ENCODE results near the gene LRRC34. TPM values are rescaled to one million over a fixed set of nuclear protein-coding genes. Genes with fewer than 3 reads are reported as not detected.

Gene LRRC34
- total RNA-seq, 2 donors from 2014 or later, result 4.5 to 5.1 TPM

DNA sequence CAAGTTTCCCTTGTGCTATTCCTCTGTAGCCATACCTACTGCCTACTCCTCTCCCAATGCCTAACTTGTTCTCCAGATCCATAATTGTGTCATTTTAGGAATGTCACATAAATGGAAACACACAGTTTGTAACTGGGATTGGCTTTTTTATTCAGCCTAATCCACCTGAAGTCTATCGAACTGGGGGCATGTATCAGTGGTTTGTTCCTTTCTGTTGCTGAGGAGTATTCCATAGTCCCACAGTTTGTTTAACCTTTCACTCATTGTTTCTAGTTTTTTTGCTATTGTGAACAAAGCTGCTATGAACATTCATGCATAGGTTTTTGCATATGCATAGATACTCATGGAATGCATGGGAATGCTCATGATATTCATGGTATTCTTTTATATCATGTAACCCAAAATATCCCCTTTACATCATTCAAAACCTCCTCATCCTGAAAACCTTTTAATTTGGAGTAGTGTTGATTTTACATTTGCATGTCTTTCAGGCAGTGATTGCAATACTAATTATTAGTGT lies 25.9 kb upstream of the LRRC34 start:
- no peak for ATAC-seq (ENCODE audit: insufficient number of reproducible peaks, low FRiP score, low read depth)
- TF ChIP-seq, protein P1, sequence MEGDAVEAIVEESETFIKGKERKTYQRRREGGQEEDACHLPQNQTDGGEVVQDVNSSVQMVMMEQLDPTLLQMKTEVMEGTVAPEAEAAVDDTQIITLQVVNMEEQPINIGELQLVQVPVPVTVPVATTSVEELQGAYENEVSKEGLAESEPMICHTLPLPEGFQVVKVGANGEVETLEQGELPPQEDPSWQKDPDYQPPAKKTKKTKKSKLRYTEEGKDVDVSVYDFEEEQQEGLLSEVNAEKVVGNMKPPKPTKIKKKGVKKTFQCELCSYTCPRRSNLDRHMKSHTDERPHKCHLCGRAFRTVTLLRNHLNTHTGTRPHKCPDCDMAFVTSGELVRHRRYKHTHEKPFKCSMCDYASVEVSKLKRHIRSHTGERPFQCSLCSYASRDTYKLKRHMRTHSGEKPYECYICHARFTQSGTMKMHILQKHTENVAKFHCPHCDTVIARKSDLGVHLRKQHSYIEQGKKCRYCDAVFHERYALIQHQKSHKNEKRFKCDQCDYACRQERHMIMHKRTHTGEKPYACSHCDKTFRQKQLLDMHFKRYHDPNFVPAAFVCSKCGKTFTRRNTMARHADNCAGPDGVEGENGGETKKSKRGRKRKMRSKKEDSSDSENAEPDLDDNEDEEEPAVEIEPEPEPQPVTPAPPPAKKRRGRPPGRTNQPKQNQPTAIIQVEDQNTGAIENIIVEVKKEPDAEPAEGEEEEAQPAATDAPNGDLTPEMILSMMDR (IDR thresholded peaks at IDR 0.05), result no peak
- Histone ChIP-seq H3K4me3 (no peak overlapping the region), H3K27me3 (replicated peaks; ENCODE audit: insufficient read depth) (no peaks in the 10 kb centered on the region), H3K36me3 (no peaks in the 10 kb centered on the region), H3K27ac (no peak overlapping the region), H3K4me1 (ENCODE audit: control insufficient read depth in 1 of 2, low read depth in 2 of 2) (no peaks in the 10 kb centered on the region), H3K9me3 (no peaks in the 10 kb centered on the region)
- DNase-seq (ENCODE audit: low spot score), result no peak

DNA sequence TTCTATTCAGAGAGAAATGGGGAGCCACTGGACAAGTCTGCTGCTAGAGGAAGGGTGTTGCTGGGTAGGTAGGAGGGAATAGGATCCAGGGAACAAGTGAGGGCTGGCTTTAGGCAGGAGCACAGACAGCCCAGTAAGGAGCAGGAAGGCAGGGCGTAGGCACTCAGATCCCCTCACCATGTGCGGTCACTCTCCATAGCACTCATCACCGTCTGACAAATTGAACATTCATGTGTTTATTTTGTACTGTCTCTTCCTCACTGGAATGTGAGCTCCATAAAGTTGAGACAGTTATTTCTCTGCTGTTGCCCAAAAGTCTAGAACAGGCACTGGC lies 24.2 kb upstream of the LRRC34 start:
- ATAC-seq (ENCODE audit: insufficient number of reproducible peaks, low FRiP score, low read depth), result no peak
- H3K27ac ChIP-seq, result no peak overlapping the region
- no peaks in the 10 kb centered on the region for H3K9me3 ChIP-seq
- no peaks in the 10 kb centered on the region for H3K4me1 ChIP-seq (ENCODE audit: control insufficient read depth in 1 of 2, low read depth in 2 of 2)
- no peak overlapping the region for H3K4me3 ChIP-seq
- no peaks in the 10 kb centered on the region for H3K36me3 ChIP-seq
- H3K27me3 ChIP-seq (replicated peaks; ENCODE audit: insufficient read depth), result no peaks in the 10 kb centered on the region
- TF ChIP-seq, protein P1 (IDR thresholded peaks at IDR 0.05), result no peak
- no peak for DNase-seq (ENCODE audit: low spot score)

DNA sequence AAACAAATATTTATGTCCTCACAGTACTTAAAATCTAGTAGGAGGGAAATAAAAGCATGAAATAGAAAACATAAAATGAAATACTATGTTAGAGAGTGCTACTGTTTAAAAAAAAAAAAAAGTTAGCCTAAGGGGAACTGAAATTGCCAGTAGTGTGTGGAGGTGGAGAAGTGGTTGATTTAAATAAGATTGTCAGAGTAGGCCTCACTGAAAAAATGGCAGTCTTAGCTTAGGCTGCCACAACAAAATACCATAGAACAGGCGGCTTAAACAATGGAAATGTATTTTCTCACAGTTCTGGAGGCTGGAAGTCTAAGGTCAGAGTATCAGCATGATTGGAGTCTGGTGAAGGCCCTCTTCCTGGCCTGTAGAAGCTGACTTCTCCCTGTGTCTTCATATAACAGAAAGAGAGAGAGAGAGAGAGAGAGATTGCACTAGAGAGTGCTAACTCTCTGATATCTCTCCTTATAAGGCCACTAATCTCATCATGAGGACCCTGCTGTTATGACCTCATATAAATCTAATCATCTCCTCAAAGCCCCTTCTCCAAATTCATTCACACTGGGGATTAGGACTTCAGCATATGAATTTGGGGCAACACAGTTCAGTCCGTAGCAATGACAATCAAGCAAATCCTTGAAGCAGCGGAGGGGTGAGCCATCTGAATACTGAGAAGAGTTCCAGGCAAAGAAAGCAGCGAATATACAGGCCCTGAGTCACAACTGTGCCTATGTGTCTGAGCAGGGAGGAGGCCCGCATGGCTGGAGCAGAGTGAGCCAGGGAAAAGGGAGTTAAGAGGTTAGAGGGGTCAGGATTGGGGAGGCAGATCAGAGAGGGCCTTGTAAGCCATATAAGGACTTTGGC lies 23.6 kb upstream of the LRRC34 start:
- Histone ChIP-seq H3K9me3 (no peaks in the 10 kb centered on the region), H3K4me1 (ENCODE audit: control insufficient read depth in 1 of 2, low read depth in 2 of 2) (no peaks in the 10 kb centered on the region), H3K4me3 (no peak overlapping the region), H3K27me3 (replicated peaks; ENCODE audit: insufficient read depth) (no peaks in the 10 kb centered on the region), H3K27ac (no peak overlapping the region), H3K36me3 (no peaks in the 10 kb centered on the region)
- DNase-seq (ENCODE audit: low spot score) (no peak), ATAC-seq (ENCODE audit: insufficient number of reproducible peaks, low FRiP score, low read depth) (no peak)
- TF ChIP-seq, protein P1 (IDR thresholded peaks at IDR 0.05), result no peak

DNA sequence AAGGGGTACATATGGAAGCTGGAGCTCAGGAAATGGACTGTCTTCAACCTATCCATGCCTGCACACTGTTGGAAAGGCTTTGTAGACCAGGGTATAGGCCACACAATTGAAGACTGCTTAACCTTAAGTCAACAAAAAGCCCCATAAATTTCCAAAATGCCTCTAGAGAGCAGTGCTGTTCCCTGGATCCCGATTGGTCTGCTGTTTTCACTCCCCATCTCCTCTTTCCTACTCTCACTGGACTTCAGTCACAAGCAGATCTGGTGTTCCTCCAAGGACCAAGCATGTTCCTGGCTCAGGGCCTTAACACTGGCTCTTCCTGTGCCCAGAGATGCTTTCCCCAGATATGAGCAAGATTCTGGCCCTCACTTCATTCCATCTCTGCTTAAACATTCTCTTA lies 22.8 kb upstream of the LRRC34 start:
- TF ChIP-seq, protein P1 (IDR thresholded peaks at IDR 0.05), result no peak
- Histone ChIP-seq H3K9me3 (no peaks in the 10 kb centered on the region), H3K27ac (no peak overlapping the region), H3K4me3 (no peak overlapping the region), H3K27me3 (replicated peaks; ENCODE audit: insufficient read depth) (no peaks in the 10 kb centered on the region), H3K36me3 (no peaks in the 10 kb centered on the region), H3K4me1 (ENCODE audit: control insufficient read depth in 1 of 2, low read depth in 2 of 2) (no peaks in the 10 kb centered on the region)
- ATAC-seq (ENCODE audit: insufficient number of reproducible peaks, low FRiP score, low read depth) (no peak), DNase-seq (ENCODE audit: low spot score) (no peak)

DNA sequence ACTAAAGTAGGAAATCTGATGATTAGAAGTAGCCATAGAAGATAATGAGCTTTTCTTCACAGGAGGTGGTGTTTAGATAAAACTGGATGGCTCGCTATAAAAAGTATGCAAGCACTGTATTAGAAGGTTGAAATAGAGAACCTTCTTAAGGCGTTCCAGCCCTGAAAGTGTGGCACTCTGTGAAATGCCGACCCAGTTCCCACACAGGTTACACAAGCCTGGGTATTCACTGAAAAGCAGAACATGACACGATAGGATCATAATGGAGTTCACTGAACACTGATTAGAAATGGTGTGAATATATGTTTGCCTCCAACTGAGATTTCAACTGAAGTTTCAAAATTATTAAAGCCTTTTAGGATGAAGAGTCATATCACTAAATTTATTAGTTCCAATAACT lies 15.0 kb upstream of the LRRC34 start:
- H3K27ac ChIP-seq, result no peak overlapping the region
- TF ChIP-seq, protein P1 (IDR thresholded peaks at IDR 0.05), result no peak
- H3K36me3 ChIP-seq, result no peaks in the 10 kb centered on the region
- H3K9me3 ChIP-seq, result no peaks in the 10 kb centered on the region
- DNase-seq (ENCODE audit: low spot score) (no peak), ATAC-seq (ENCODE audit: insufficient number of reproducible peaks, low FRiP score, low read depth) (no peak)
- no peak overlapping the region for H3K4me3 ChIP-seq
- H3K27me3 ChIP-seq (replicated peaks; ENCODE audit: insufficient read depth), result no peaks in the 10 kb centered on the region
- no peaks in the 10 kb centered on the region for H3K4me1 ChIP-seq (ENCODE audit: control insufficient read depth in 1 of 2, low read depth in 2 of 2)

All from thoracic aorta (tissue), 2 donors.